Measurements from ENCODE around the gene CNKSR3. TPM values are rescaled to one million over a fixed set of nuclear protein-coding genes. Genes with fewer than 3 reads are reported as not detected.

Gene CNKSR3
- total RNA-seq, 2 donors from 2014 or later: 11.5 to 16.8 TPM

DNA sequence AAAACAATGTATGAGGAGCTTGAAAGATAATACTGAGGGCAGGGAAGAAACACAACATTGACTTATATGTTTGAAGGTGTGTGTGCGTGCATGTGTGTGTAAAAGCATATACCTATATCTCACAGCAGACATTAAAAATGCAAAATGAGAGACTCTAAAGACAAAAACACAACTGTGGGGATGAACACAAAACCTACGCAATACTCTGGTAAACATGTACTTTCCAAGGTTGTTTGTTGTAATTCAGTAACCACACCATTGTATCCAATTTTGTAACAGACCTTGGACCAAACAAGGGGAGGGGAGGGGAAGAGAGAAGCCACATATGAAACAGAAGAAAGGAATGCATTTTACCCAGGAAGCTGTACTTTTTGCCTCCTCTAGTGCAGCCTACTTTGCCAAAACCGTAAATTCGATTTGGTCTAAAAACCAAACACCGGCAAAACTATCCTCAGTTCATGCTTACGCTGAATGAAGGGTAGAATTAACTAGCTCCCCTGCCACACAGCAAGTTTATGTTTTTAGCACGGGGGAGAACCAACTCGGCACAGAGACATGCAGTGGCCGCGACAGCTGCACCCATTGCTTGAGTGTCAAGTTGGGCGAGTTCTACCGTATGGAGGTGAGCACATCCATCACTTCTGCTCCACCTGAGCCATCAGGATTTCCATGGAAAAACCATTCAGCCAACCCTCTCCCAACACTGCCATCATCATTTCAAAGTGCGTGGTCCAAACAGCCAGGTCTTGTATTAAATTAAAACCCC, 50.0 kb downstream of the CNKSR3 start:
- TF ChIP-seq, protein P1, sequence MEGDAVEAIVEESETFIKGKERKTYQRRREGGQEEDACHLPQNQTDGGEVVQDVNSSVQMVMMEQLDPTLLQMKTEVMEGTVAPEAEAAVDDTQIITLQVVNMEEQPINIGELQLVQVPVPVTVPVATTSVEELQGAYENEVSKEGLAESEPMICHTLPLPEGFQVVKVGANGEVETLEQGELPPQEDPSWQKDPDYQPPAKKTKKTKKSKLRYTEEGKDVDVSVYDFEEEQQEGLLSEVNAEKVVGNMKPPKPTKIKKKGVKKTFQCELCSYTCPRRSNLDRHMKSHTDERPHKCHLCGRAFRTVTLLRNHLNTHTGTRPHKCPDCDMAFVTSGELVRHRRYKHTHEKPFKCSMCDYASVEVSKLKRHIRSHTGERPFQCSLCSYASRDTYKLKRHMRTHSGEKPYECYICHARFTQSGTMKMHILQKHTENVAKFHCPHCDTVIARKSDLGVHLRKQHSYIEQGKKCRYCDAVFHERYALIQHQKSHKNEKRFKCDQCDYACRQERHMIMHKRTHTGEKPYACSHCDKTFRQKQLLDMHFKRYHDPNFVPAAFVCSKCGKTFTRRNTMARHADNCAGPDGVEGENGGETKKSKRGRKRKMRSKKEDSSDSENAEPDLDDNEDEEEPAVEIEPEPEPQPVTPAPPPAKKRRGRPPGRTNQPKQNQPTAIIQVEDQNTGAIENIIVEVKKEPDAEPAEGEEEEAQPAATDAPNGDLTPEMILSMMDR (IDR thresholded peaks at IDR 0.05): no peak
- no peaks in the 10 kb centered on the region for H3K36me3 ChIP-seq
- peaks cover 0 to 34% of the 10 kb centered on the region in 2 donors for H3K4me1 ChIP-seq
- DNase-seq (ENCODE audit: low spot score): no peak
- H3K9me3 ChIP-seq: no peaks in the 10 kb centered on the region
- no peak overlapping the region for H3K27ac ChIP-seq
- no peak overlapping the region for H3K4me3 ChIP-seq
- H3K27me3 ChIP-seq: no peaks in the 10 kb centered on the region

DNA sequence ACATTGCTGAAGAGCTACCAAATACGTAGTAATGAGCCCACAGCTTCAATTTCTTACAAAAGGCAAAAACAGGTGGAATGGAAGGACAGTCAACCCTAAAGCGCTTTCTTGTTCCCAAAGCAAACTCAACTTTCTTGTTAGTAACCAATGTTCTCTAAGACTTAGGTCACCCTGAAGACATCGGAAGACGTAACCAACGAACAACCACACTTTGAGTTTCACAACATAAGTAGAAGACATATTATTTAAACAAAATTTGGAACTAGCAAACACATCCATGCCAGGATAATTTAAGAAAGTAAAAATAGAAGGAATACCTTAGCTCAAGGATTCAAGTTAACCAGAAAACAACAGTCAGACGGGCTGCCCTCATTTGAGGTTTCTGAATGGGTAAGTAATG, 51.0 kb downstream of the CNKSR3 start:
- TF ChIP-seq, protein P1 (IDR thresholded peaks at IDR 0.05): no peak
- Histone ChIP-seq H3K4me1 (peaks cover 0 to 34% of the 10 kb centered on the region in 2 donors), H3K4me3 (no peak overlapping the region), H3K27me3 (no peaks in the 10 kb centered on the region), H3K36me3 (no peaks in the 10 kb centered on the region), H3K9me3 (no peaks in the 10 kb centered on the region), H3K27ac (peak overlapping the region in 1 of 2 donors; percentile 26)
- DNase-seq (ENCODE audit: low spot score): no peak

DNA sequence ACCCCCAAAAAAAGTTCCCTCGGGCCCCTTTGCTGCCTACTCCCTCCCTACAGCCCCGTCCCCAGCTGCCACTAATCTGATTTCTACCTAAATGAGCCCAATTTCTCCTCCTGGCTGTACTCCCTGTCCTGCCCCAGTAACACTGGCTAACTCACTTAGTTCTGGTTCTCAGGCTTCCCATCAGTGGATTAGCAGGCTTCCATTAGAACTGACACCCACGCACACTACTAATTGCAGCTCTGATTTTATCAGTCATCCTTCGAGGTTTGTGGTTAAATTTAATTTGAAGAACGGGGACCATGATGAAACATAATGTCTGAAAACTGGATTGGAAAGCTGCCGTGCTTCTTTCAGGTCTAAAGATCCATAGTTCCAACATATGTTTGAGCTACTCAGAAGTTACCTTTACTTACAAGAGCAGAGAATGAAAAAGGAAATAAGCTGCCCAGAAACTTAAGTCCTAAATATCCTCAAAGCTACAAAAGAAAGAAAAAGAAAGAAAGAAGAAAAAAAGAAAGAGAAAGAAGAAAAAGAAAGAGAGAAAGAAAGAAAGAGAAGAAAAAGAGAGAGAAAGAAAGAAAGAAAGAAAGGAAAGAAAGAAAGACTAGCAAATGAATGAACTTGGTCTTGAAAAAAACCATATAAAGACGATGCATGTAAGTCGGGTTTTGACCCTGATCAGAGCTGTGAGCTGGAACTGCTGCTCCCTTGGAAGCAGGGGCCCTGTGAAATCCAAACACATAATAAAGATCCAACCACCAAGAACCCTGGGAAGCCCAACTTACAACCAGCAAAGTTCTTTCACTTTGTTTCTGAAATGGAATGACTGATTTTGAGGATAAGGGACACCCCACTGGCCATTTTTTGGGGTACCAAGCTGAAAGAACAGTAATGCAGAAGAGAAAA, 51.7 kb downstream of the CNKSR3 start:
- H3K4me1 ChIP-seq: peaks cover 0 to 33% of the 10 kb centered on the region in 2 donors
- TF ChIP-seq, protein P1 (IDR thresholded peaks at IDR 0.05): no peak
- no peak overlapping the region for H3K4me3 ChIP-seq
- peak overlapping the region; percentile 9 to 26 for H3K27ac ChIP-seq
- no peaks in the 10 kb centered on the region for H3K36me3 ChIP-seq
- H3K9me3 ChIP-seq: no peaks in the 10 kb centered on the region
- no peak for DNase-seq (ENCODE audit: low spot score)
- no peaks in the 10 kb centered on the region for H3K27me3 ChIP-seq

DNA sequence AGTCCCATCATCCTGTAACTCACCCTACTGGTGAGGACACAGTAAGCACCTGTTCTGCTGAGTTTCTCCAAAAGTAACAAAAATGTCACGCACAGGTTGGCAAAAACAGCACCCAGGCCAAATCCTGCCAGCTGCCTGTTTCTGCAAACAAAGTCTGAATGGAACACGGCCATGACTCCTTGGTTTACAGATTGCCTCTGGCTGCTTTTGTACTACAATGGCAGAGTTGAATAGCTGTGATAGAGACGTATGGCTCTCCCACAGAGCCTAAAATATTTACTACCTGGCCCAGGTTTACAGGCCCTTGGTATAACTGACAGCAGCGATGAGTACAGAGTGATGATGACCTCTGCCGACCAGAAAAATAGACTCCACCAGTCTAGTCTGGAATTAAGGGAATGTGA, 52.6 kb downstream of the CNKSR3 start:
- Histone ChIP-seq H3K4me3 (no peak overlapping the region), H3K9me3 (no peaks in the 10 kb centered on the region), H3K36me3 (no peaks in the 10 kb centered on the region), H3K27me3 (no peaks in the 10 kb centered on the region), H3K27ac (peak overlapping the region; percentile 9 to 26), H3K4me1 (peaks cover 0 to 28% of the 10 kb centered on the region in 2 donors)
- no peak for DNase-seq (ENCODE audit: low spot score)
- TF ChIP-seq, protein P1 (IDR thresholded peaks at IDR 0.05): no peak

DNA sequence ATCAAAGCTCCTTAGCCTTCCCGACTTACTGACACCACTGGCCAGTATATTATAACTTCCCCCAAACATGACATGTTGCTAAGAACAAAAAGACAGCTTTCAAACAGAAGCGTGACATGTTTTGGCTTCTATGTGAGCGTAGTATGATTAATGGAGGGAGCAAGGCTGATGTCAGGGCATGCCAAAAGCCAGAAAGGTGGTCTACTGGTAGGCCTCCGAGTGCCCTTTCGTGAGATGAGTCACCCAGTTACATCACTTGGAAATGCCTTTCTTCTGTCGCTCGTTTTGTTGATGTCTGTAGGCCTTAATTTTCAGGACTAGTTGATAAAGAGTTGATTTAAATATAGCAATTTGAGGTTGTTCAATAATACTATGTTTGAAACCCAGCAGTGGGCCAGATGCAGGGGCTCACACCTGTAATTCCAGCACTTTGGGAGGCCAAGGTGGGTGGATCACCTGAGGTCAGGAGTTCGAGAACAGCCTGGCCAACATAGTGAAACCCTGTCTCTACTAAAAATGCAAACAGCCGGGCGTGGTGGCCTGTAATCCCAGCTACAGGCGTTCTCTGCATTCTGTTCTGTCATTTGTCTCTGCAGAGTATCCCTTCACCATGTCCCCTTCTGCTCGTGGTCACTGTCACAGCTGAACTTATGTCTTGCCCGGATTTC, 53.3 kb downstream of the CNKSR3 start:
- Histone ChIP-seq H3K4me3 (no peak overlapping the region), H3K4me1 (peaks cover 0 to 23% of the 10 kb centered on the region in 2 donors), H3K27ac (peak overlapping the region in 1 of 2 donors; percentile 22), H3K27me3 (no peaks in the 10 kb centered on the region), H3K9me3 (no peaks in the 10 kb centered on the region), H3K36me3 (no peaks in the 10 kb centered on the region)
- TF ChIP-seq, protein P1 (IDR thresholded peaks at IDR 0.05): no peak
- DNase-seq (ENCODE audit: low spot score): no peak
